D721Med (cell line): ENCODE data around the gene TRABD.

Experiments
- DNase-seq: peaks from one replicate; pipeline ENCODE4 v3.0.0; 2011; ENCODE audit warnings: low spot score; ENCODE audit not compliant: insufficient read length
- FAIRE-seq: peaks from 2 replicates; lab custom pipeline; 2011; peaks lifted over from hg19 to GRCh38; lab: Jason Lieb, UNC
- TF ChIP-seq, protein P1 (sequence below): IDR thresholded peaks from 2 replicates; pipeline ENCODE4 v1.5.1; 2012; ENCODE audit warnings: mild to moderate bottlenecking, control low read depth; ENCODE audit not compliant: insufficient read depth; ENCODE audit errors: missing control alignments

TRABD gene

DNA sequence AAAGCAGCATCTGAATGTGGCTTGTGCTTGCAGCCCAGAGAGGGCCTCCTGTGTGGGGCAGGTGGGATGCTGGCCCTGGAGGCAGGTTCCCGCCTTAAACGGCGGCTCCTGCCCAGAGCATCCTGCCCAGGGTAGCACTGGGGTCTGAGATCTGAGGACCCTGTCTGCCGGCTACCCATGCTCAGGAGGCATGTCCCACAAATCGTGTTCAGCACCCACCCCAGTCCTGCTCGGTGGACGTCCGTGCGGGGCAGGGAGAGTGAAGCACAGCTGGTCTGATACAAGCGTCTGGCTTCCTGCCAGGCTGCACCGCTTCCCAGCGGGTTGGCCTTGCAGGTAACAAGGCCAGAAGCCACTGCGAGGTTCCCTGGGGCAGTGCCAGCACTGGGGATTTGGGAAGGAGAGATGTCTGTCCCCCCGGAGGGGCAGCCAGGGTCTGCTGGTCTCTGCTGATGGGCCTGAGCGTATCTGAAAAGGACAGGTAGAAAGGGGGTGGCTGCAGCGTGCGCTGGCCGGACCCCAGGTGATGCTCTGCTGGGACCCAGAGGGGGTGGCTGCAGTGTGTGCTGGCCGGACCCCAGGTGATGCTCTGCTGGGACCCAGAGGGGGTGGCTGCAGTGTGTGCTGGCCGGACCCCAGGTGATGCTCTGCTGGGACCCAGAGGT lies 3.6 kb downstream of the TRABD start:
- TF ChIP-seq, protein P1, sequence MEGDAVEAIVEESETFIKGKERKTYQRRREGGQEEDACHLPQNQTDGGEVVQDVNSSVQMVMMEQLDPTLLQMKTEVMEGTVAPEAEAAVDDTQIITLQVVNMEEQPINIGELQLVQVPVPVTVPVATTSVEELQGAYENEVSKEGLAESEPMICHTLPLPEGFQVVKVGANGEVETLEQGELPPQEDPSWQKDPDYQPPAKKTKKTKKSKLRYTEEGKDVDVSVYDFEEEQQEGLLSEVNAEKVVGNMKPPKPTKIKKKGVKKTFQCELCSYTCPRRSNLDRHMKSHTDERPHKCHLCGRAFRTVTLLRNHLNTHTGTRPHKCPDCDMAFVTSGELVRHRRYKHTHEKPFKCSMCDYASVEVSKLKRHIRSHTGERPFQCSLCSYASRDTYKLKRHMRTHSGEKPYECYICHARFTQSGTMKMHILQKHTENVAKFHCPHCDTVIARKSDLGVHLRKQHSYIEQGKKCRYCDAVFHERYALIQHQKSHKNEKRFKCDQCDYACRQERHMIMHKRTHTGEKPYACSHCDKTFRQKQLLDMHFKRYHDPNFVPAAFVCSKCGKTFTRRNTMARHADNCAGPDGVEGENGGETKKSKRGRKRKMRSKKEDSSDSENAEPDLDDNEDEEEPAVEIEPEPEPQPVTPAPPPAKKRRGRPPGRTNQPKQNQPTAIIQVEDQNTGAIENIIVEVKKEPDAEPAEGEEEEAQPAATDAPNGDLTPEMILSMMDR, result no peak
- FAIRE-seq, result no peak
- DNase-seq, result no peak

DNA sequence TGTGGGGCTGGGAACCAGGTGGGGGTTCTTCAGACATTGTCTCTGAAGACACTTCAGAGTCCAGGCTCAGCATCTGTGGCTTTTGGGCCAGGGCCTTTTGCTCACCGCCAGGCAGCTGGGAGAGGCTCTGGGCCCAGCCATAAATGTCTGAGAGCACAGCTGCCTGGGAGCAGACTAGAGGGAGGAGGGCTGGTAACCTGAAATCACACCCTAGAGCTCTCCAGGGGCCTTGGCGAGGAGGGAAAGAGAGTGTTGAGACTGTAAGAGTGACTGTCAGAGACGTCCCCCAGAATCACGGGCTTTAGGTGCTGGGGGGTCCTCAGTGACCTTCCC lies 4.1 kb downstream of the TRABD start:
- FAIRE-seq (no peak), DNase-seq (no peak)
- TF ChIP-seq, protein P1, result no peak

DNA sequence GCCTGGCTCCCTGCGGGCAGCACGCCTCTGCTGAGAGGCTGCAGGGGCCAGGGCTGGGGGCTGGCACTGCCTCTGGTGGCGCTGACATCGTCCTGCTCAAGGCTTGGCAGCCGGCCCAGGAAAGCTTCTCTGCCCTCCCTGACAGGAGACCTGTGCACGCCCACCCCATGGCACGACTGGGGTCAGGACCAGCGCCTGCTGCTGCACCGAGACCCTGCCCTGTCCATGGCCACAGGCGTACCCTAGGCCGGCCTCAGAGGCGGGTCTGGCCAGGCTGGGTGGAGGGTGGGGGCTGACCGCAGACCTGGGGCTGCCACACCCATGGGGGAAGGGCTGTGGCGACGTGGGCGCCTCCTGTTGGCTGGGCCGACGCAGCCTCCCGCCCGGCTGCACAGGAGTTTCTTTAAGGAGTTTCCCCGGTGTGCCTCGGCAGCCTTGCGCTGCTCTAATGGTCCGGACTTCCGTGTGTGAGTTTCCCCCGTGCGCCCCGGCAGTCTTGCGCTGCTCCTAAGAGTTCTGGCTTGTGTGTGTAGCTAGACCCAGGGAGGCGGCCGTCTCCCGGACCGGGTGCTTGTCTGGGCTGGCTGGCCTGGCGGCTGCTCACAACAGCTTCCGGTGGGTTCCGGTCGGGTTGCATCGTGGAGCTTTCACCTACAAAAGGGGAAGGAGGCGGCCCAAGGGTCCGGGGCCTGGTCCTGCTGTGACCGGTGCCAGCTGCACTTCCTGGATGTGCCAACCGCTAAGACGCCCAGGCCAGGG lies 4.6 kb downstream of the TRABD start:
- FAIRE-seq, result no peak
- TF ChIP-seq, protein P1, result no peak
- no peak for DNase-seq

DNA sequence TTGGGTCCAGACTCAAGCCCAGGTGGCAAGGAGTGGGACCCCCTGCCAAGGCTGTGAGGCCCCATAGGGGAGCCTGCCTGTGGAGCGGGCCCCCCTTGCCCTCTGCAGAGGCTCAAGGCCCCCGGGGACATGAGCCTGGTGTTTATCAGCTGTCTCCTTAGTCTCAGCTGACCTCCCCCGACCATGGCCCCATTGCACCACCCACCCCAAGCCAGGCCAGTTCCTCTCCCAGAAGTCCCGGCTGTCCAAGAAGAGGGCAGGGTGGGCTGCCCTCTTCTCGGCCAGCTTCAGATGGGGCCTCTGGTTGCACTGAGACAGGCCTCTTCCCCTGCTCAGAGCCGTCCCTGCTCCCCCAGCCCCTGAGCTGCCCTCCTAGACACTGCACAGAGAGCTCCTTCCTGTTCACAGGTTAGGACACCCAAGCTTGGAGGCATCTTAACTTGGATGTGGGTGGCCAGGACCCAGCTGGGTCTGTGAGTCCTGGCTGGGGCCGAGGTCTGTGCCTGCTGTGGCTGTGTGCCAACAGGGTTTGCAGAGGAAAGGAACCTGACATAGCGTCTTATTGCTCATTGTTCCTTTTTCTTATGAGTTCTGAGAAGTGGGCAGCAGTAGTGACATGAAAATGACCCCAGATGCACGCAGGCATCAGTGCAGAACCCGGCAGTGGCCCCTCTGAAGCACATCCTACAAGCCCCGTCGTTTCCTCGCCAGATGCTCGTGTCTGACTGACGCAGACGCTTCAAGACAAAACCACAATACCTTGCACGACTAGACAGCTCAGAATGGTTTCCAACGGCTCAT lies 5.4 kb downstream of the TRABD start:
- FAIRE-seq (no peak), DNase-seq (no peak)
- TF ChIP-seq, protein P1, result no peak

DNA sequence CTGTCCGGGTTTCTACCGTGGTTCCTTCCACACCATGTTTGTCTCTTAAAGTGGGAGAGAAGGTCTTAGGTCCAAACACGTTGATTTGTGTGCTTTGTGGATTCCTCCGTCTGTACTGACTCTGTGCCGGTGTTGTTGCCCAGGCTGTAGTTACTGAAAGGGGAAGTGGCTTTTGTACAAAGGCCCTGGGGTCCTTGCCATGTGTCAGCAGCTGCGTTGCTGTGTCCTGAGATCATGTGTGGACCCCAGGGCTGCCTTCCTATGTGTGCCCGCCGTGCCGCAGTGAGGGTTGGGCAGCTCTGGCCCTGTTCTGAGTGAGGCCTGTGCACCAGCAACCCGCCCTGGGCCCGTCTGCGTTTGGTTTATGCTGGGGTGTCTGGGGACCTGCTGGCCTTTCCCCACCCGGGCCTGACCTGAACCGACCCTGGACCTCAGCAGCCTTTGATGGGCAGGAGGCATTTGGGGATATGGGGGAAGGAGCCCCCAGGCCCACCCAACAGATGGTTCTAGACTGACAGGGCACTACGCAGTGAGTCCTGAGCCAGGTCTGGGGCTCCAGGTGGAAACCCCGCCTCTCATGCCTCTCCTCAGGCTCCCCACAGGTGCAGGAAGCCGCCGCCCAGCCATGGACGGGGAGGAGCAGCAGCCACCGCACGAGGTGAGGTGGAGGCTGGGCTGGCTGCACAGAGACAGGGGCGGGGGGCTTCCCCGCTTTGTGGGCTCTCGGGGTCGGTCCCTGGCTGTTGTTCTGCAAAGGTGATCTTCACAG lies 6.9 kb downstream of the TRABD start:
- no peak for DNase-seq
- no peak for FAIRE-seq
- TF ChIP-seq, protein P1, result no peak

DNA sequence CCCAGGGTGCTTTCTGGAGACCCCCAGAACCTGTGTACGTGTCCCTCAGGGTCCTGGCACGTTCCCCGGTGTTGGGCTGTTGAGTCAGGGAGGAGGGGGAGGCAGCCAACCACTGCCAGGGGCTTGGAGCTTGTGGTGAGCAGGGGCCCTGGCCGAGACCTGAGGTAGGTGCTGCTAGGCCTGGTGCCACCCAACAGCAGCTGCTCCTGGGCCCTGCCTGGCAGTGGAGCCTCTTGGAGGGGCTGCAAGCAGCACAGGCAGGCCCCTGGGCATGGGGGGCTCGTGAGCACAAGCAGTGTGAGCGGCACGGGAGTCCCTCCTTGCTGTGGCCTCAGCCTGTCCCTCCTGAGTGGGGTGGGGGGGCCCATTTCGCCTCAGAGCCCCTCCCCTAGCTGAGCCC lies 7.9 kb downstream of the TRABD start:
- no peak for FAIRE-seq

More for the DNA sequence above, 7.9 kb downstream of the TRABD start:
- DNase-seq, result no peak
- TF ChIP-seq, protein P1, result no peak
